ENCODE data around the gene PDK2.

DNA sequence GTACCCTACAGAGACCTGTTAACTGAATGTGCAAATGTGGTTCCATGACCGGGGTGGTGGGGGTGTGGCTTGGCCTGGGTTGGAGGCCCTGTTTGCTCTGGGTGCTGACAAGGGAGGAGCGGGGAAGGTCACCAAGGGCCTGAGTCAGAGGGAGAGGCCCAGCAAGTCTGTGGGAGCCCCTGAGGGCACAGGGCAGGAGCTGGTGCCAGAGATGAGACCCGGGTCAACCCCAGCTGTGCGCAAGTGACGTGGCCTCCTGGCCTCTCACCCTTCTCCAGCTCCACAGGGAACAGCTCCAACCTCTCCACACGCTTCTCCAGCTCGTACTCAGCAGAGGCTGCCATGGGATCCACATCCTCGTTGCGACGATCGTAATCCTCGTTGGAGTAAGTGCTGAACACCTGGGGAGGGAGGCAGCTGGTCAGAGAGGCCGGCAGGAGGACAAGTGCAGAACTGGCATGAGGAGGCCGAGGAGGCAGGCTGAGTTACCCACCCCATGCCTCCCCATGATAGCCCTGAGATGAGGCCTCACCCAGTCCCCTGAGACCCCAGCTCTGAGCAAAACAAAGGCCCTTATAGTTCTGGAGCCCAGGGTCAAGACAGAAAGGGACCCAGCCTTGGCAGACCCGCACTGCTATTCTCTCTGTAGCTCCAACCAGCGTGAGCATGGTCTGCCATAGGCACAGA is 49.8 kb downstream of the PDK2 start:
- TF ChIP-seq, protein P1, sequence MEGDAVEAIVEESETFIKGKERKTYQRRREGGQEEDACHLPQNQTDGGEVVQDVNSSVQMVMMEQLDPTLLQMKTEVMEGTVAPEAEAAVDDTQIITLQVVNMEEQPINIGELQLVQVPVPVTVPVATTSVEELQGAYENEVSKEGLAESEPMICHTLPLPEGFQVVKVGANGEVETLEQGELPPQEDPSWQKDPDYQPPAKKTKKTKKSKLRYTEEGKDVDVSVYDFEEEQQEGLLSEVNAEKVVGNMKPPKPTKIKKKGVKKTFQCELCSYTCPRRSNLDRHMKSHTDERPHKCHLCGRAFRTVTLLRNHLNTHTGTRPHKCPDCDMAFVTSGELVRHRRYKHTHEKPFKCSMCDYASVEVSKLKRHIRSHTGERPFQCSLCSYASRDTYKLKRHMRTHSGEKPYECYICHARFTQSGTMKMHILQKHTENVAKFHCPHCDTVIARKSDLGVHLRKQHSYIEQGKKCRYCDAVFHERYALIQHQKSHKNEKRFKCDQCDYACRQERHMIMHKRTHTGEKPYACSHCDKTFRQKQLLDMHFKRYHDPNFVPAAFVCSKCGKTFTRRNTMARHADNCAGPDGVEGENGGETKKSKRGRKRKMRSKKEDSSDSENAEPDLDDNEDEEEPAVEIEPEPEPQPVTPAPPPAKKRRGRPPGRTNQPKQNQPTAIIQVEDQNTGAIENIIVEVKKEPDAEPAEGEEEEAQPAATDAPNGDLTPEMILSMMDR (IDR thresholded peaks at IDR 0.05; ENCODE audit: low read length): no peak
- TF ChIP-seq EZH2phosphoT487 (IDR thresholded peaks at IDR 0.05; ENCODE audit: low read length): no peak
- no peak for TF ChIP-seq EZH2 (optimal IDR thresholded peaks at IDR 0.05; ENCODE audit: low read depth, low read length)
